NB4 (cell line): ENCODE data around the gene CKS1B.

Experiments
- CTCF ChIP-seq: IDR thresholded peaks from one replicate; pipeline ENCODE4 v1.5.1; 2012; ENCODE audit warnings: low read depth, low read length
- MAX ChIP-seq: IDR thresholded peaks from 2 replicates; pipeline ENCODE4 v1.6.1; 2011; ENCODE audit warnings: low read depth, low read length
- MYC ChIP-seq: IDR thresholded peaks from 2 replicates; pipeline ENCODE4 v1.6.1; 2011; ENCODE audit warnings: low read depth, low read length
- POLR2A ChIP-seq: IDR thresholded peaks from 2 replicates; pipeline ENCODE4 v1.6.1; 2011; ENCODE audit warnings: mild to moderate bottlenecking; ENCODE audit not compliant: insufficient read length; ENCODE audit errors: extremely low read depth

- no peak for TF ChIP-seq CTCF
- TF ChIP-seq POLR2A = no peak
- no peak for TF ChIP-seq MAX
- no peak for TF ChIP-seq MYC
Observed at GRCh38 chr1:154960446-154961136, 13.9 kb upstream of the CKS1B start.
